Inferior parietal cortex (tissue), 1 donor: ENCODE data around the gene SNN.

Source experiments
- DNase-seq: peaks from one replicate; pipeline ENCODE4 v3.0.0-alpha.2; 2016; ENCODE audit errors: extremely low spot score

SNN gene

DNA sequence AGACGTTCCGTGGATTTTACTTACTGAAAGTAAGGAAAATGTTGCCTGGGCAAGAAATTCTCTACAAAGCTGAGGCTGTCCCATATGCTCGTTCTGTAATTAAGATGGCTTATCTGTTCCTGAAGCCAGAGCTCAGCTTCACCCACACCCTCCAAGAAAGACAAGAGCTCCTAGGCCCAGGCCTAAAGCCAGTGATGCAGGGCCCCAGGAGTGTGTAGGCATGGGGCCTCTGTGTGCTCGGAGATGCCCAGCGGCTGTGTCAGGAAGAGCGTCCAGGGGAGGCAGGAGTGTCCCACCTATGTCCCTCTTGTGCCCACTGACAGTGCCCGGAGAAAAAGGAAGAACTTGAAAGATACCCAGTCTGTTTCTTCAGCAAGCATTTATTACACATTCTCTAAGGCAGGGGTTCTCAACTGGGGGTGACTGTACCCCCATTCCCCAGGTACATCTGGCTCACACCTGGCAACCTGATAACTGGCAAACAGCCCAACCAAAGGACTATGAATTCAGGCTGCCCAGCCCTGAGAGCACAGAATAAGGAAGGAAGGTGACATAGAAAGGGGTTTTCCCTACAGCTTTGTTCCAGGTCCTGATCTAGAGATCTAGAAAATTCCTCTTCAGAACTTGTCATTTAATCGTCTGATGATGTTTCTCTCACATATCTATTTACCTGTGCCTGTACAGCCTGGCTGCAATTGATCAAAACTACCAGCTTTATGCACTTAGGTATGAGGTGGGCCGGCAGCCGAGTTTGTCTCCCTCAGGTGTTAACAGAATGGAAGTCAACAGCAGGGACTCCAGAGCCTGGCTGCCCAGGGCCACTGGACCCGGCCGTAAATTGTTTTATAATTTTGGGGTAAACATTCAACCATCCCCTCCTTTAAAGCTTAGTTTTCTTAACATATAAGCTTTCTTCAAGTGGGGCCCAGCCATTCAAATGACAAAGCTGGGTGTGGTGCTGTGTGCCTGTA, 12.0 kb downstream of the SNN start:
- no peak for DNase-seq

- no peak for DNase-seq
These were observed 13.3 kb downstream of the SNN start for GRCh38 chr16:11681556-11681955.

DNA sequence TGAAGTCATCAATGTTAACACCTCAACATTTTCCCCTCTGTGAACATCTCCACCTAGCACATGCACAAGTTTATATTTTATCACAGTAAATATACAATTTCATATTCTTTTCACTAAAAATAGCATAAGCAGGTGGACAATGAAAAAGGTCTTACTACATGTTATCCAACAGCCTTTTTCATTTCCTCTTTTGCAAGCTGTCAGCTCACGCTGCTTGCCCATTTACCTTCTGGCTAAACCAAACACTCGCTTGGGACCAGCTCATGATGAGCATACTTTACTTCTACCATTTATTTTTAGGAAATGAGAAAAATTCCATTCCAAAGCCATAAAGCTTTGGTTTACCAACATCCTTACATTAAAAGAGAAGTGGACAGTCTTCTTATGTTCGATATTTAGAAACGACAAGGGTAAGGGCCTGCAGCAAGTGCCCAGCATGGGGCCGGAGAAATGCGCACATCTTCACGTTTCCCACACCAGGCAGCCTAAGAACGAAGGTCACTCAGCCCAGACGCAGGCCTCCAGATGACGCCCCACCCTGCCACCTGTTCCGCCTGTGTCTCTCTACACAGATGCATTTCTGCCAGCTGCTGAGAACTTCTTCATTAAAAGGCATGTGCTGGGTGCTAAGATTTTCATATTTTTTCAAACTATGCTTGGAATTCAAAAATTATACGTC, 13.9 kb downstream of the SNN start:
- no peak for DNase-seq

- DNase-seq, result no peak
These were observed 14.4 kb downstream of the SNN start for GRCh38 chr16:11682655-11683096.

DNA sequence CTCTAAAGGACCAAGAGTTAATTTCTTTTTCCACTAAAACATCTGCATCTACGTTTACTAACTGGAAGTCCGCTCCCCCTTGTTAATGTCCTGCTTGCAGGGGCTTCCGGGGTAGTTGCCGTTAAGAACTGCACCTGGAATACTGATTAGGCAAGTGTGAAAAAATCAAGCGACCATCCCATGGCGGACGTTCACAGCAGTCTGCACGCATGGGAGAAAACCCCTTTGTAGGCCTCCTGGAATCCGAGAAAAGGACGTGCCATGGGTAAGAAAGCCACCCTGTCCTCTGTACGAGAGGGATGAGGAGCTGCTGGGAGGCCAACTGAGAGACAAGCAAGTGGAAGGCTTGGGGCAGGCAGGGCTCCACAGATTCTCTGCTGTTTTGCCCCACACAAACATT, 14.9 kb downstream of the SNN start:
- DNase-seq, result no peak

- no peak for DNase-seq
These were observed 16.2 kb downstream of the SNN start for GRCh38 chr16:11684231-11685025.

GRCh38 chr16:11685844-11686618, 17.8 kb downstream of the SNN start:
- no peak for DNase-seq

DNA sequence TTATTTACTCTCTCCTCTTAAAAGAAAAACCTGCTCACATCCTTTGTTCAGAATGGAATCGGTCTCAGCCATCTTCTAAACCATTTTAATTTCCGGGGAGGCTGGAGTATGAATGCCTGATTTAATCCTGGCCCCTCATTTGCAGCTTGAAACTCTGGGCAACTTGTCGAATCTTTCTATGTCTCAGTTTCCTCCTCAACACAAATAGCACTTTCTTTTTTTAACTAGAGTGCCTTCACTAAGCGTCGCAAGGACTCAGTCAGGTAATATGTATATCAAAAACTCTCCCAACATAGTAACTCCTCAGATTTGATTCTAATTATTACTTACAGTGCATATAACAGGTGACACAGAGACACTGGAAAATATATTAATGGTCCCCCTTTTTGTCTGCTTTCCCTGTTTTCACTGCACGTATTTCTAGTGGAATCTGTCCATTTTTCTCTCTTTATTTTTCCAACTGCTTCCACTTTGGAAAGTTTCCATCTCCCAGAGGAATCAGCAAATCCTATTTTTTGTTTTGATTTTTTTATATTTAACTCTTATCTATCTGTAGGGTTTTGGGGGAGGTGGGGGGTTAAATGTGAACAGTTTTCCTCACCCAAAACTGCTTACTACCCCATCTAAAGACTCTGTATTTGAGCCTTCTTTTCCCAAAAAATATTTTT, 18.6 kb downstream of the SNN start:
- no peak for DNase-seq

DNA sequence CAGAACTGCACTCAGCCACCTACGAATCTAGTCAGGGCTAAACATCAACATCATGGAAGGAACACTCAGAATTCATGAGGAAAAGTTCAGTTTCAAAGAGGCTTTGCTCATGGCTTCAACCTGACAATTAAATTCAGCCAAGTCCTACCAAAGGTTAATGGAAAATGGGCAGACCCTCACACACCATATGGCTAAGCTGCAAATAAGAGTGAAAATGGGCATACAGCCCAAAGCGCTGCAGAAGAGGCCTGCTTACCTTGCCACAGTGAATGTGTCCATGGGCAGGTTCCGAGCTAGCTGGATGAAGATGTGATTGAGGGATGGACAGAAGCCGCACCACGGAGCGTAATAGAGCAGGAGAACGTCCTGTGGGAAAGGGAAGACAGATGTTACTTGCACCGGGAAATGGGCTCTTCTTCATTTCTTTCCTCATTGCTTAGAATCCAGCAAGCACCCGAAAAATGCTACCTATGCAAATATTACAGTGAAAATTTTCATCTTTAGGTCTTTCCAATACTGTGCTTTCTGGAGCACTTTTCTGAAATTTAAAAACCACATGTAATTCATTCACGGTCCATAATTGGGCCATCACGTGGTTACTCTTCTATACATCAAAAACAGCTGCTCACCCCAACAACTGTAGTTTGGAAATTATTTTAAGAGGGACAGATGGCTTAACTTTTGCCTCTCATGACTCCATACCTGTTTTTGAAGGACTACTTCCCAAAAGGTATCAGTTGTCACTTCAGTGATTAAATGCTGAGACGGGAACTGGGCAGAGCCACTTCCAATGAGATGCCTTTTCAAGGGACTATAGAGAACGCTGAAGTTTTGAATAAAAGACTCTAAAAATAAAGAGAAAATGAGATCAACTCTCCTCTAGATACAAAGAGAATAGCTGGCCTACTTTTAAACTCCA, 19.6 kb downstream of the SNN start:
- DNase-seq, result no peak

DNA sequence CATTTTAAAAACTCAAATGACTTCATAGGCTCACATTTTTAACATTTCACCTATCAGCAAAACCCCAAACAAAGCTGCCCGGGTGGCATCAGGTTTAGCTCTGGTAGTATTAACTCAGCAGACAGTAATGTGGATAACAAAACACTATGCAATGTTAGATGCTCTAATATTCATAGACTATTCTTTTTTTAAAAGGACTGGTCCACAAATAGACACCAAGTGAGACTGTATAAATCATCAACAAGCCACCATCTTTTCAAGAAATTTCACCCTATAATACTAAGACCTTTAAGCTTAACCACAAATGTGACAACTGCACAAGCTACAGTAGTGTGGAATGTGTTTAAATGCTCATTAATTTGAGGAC, 20.2 kb downstream of the SNN start:
- no peak for DNase-seq

DNA sequence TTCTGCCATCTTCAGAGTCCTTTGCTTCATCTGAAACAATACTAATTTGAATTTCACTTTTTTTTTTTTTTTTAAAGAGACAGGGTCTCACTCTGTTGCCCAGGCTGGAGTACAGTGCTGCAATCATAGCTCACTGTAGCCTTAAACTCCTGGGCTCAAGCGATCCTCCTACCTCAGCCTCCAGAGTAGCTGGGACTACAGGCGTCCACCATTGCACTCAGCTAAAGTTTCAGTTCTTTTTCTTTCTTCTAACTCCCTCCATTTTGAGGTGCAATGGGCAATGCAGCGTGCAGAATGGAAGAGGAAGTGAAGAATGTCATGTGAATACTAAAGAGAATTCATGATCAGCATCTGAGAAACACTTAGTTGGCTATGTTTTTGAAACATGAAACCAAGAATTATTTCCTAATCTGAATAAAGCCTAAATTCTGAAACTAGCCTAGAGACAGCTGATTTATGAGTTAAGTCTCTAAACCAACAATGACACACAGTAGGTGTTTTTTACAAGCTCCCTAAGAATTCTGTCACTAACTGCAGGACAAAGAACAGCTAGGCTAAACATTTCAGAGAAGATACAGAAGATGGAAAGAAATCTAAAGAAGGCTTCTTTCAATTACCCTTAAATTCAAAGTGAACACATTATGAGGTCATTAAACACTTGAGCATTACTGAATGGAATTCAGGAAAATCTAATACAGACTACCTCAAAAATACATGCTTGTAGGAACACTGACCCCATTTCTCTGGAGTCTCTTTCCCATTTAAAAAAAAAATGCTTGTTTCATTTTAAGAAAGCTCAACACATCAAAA, 21.0 kb downstream of the SNN start:
- DNase-seq, result no peak

- DNase-seq, result no peak
These were observed 23.0 kb downstream of the SNN start for GRCh38 chr16:11691235-11691634.

DNA sequence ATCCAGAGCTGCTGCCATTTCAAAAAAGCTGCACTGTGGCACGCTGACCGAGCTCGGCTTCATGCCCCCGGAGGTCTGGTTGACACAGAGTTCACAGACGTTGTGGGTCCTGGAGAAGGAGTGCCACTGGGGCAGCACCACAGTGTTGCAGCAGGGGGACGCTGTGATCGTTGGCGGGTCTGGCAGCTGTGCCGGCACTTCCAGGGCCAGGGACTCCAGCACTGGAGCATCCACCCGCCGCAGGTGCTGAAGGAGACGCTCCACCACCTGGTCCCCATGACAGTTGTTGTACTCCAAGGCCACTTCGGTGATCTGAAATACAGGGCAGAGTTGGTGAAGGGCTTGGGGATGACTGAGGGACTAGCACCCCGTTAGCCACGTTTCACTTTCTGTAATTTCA, 23.5 kb downstream of the SNN start:
- no peak for DNase-seq

DNA sequence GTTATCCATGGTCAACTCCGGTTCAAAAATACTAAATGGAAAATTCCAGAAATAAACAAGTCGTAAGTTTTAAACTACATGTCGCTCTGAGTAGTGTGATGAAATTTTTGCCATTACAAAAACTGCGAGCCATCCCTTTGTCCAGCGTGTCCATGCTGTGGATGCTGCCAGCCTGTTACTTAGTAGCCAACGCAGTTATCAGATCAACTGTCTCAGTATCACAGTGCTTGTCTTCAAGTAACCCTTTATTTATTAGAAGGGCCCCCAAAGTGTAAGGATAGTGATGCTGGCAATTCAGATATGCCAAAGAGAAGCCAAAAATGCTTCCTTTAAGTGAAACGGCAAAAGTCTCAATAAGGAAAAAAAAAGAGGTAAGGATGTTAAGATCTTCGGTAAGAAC, 23.9 kb downstream of the SNN start:
- DNase-seq, result no peak

GRCh38 chr16:11692651-11693050, 24.4 kb downstream of the SNN start:
- DNase-seq, result no peak

GRCh38 chr16:11696266-11697012, 28.2 kb downstream of the SNN start:
- no peak for DNase-seq

GRCh38 chr16:11697319-11697718, 29.1 kb downstream of the SNN start:
- DNase-seq, result no peak

GRCh38 chr16:11698271-11698689, 30.0 kb downstream of the SNN start:
- no peak for DNase-seq
